ENCODE results near the gene TNS1. TPM values are rescaled to one million over a fixed set of nuclear protein-coding genes. Genes with fewer than 3 reads are reported as not detected.
A peak's percentile ranks its signal among the peaks of the same experiment; 100 is the strongest.

The TNS1 gene
- total RNA-seq, 6 experiments from 2014 or later, result 113 to 139 (median 126) TPM

DNA sequence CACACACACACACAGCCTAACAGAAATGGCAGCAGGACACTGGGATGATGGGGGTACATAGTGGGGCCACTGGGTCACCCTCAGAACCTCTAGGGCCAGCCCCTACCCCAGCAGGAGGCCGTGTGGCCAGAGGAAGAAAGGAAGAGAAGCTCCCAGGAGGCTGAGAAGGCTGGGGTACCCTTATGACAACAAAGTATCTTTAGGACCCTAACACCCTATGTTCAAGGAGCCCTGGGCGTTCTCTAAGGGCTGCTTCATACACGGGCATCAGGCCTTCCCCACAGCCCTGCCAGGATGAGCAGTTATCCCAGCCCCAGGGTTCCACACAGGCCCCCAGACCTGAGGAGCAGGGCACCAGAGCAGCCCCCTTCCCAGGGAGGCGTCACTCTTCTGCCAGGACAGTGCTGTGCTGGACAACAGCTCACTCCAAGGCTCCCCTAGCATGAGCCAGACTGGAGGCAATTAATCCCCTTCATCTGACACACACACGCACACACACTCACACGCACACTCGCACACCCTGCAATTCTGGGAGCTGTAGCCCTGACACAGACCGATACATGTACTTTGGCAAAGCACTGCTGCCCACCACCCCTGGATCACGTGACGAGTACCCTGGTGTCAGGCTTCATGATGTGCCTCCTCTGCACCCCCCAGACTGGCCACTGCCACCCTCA lies 163.6 kb downstream of the TNS1 start:
- peaks cover 35% of the 10 kb centered on the region for H3K4me1 Mint-ChIP-seq (ENCODE audit: low read depth)
- TF ChIP-seq, protein P1, sequence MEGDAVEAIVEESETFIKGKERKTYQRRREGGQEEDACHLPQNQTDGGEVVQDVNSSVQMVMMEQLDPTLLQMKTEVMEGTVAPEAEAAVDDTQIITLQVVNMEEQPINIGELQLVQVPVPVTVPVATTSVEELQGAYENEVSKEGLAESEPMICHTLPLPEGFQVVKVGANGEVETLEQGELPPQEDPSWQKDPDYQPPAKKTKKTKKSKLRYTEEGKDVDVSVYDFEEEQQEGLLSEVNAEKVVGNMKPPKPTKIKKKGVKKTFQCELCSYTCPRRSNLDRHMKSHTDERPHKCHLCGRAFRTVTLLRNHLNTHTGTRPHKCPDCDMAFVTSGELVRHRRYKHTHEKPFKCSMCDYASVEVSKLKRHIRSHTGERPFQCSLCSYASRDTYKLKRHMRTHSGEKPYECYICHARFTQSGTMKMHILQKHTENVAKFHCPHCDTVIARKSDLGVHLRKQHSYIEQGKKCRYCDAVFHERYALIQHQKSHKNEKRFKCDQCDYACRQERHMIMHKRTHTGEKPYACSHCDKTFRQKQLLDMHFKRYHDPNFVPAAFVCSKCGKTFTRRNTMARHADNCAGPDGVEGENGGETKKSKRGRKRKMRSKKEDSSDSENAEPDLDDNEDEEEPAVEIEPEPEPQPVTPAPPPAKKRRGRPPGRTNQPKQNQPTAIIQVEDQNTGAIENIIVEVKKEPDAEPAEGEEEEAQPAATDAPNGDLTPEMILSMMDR (IDR thresholded peaks at IDR 0.05), result no peak
- H3K27me3 Mint-ChIP-seq (ENCODE audit: insufficient read depth), result peaks cover 2% of the 10 kb centered on the region
- peaks cover 24% of the 10 kb centered on the region for H3K36me3 Mint-ChIP-seq (ENCODE audit: low read depth)
- no peak overlapping the region for H3K4me3 Mint-ChIP-seq
- no peak for DNase-seq
- no peak overlapping the region for H3K27ac Mint-ChIP-seq
- H3K9me3 Mint-ChIP-seq, result no peaks in the 10 kb centered on the region

DNA sequence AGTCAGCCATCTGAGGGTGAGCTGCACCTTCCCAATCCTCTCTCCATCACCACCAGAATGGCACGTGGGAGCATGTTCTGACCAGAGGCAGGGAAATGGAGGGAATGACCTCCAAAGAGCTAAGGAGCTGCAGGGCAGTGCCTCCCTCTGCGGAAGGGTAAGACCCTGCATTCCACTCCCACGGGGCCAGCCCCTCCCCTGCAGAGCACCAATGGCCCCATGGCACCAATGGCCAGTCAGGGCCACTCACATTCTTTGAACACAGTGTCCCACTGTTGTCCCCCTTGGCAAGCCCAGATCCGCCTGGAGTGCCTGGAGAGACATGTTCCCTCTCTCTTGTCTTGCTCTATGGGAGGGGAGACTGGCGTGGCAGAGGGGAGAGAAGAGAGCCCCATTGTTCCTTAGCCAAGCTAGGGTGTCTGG lies 164.4 kb downstream of the TNS1 start:
- TF ChIP-seq, protein P1 (IDR thresholded peaks at IDR 0.05), result no peak
- Mint-ChIP-seq H3K4me1 (ENCODE audit: low read depth) (peaks cover 35% of the 10 kb centered on the region), H3K36me3 (ENCODE audit: low read depth) (peaks cover 26% of the 10 kb centered on the region), H3K4me3 (no peak overlapping the region), H3K27ac (peak overlapping the region; percentile 96), H3K9me3 (no peaks in the 10 kb centered on the region), H3K27me3 (ENCODE audit: insufficient read depth) (peaks cover 2% of the 10 kb centered on the region)
- DNase-seq, result no peak

DNA sequence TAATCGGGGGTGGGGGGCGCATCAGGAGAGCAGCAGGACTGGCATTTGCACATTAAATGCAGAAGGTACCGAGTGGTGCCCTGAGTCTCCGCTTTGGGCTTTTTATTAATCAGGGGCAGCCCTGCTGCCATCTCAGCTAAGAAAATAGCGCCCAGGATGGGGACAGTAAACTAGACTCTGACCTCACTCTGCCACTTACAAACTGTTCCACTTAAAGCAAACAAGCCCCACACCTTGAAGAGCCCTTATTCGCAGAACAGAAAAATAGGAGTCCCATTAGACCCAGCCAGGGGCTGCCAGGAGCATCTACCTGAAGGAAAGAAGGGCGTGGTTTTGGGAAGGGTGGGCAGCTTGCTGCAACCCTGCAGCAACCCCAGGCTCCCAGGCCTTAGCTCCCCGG lies 165.3 kb downstream of the TNS1 start:
- no peaks in the 10 kb centered on the region for H3K9me3 Mint-ChIP-seq
- peak overlapping the region; percentile 96 for H3K27ac Mint-ChIP-seq
- H3K4me1 Mint-ChIP-seq (ENCODE audit: low read depth), result peaks cover 35% of the 10 kb centered on the region
- H3K27me3 Mint-ChIP-seq (ENCODE audit: insufficient read depth), result peaks cover 2% of the 10 kb centered on the region
- TF ChIP-seq, protein P1 (IDR thresholded peaks at IDR 0.05), result no peak; the same call in 1 of the 2 replicates
- H3K36me3 Mint-ChIP-seq (ENCODE audit: low read depth), result peaks cover 26% of the 10 kb centered on the region
- no peak overlapping the region for H3K4me3 Mint-ChIP-seq
- no peak for DNase-seq

DNA sequence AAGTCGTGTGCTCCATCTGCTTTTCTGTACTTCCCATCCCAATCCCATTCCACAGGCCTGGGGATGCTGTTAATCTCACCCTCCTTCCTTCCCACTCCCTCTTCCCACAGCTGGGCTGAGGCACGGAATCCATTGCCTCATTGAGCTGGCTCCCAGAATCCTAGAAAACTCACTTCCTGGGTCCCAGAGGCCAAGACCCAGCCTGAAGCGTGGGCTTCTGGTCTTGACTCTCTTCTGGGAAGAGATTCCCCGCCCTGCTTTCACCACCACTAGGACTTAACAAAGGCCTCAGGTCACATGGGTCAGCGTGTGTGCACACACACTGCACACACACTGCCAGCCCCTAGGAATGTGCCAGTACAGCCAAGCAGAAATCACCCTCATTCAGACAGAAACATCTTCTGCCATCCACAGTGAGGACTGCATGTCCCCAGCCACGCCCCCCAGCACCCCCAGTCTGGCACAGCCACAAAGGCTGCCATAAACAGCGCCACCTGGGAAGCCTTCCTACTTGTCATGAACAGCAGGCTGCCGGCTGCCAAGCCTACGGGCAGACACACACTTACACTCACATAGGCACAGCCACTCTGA lies 165.8 kb downstream of the TNS1 start:
- no peaks in the 10 kb centered on the region for H3K9me3 Mint-ChIP-seq
- peaks cover 2% of the 10 kb centered on the region for H3K27me3 Mint-ChIP-seq (ENCODE audit: insufficient read depth)
- H3K4me1 Mint-ChIP-seq (ENCODE audit: low read depth), result peaks cover 35% of the 10 kb centered on the region
- H3K27ac Mint-ChIP-seq, result peak overlapping the region; percentile 96
- DNase-seq, result peak; percentile 30
- peaks cover 26% of the 10 kb centered on the region for H3K36me3 Mint-ChIP-seq (ENCODE audit: low read depth)
- peak overlapping the region; percentile 29; the same call in 1 of the 2 replicates for H3K4me3 Mint-ChIP-seq
- TF ChIP-seq, protein P1 (IDR thresholded peaks at IDR 0.05), result peak; percentile 67

DNA sequence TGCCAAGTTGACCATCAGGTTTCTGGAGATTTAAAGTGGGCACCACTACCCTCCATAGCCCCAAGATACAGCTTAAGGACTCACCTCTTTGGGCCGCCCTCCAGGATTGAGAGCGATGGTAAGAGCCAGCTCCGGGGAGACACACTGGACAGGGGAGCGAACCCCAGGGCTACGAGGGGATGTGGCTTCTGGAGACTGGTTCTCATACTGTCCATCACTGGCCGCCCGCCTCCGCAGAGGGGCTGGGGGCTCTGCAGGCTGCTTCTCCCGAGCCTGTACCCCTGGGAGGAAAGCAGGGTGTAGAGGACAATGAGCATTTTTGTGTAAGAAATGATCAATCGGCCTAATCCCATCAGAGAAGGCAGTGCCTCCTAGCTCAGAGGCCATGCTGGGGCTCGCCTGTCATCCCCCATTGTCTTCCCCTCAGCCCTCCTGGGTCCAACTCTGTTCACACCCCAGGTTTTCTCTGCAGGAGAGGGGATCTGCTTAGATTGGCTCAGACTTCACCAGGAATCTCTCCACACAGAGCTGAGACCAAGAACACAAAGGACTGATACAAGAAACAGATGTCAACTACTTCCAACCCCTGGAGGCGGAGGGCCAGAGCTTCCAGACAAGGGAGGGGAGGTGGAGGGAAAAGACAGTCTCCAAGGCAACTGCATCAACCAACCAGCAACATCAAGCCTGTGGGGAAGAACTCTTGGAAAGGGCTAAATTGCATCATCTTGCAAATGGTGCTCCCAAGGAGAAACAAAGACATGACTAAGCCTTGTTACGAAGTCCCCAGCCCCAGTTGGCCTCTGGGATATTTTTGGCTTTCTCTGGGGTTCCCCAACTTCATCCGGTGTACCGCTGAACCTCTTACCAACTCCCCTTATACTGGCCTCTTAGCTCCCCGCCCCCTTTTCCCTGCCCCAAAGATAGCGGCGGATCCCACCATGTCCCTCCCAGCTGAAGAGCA lies 166.6 kb downstream of the TNS1 start:
- Mint-ChIP-seq H3K9me3 (no peaks in the 10 kb centered on the region), H3K27ac (peak overlapping the region; percentile 96), H3K36me3 (ENCODE audit: low read depth) (peaks cover 26% of the 10 kb centered on the region), H3K4me3 (peak overlapping the region; percentile 29), H3K4me1 (ENCODE audit: low read depth) (peaks cover 35% of the 10 kb centered on the region), H3K27me3 (ENCODE audit: insufficient read depth) (peaks cover 7% of the 10 kb centered on the region)
- TF ChIP-seq, protein P1 (IDR thresholded peaks at IDR 0.05), result no peak
- peak; percentile 80 for DNase-seq

All from HFFc6 (cell line).